LNCaP clone FGC (cell line): ENCODE data around the gene CCR2.

Experiments
- DNase-seq: peaks from one replicate; pipeline ENCODE4 v3.0.0-alpha.2; 2011; ENCODE audit warnings: low read depth
- H3K4me3 ChIP-seq: 2 replicates; pipeline ENCODE4 v1.5.1; 2011; ENCODE audit warnings: mild to moderate bottlenecking, low read depth, low read length, control low read depth
- CTCF ChIP-seq: IDR thresholded peaks from 2 replicates; pipeline ENCODE4 v1.5.1; 2012; ENCODE audit warnings: mild to moderate bottlenecking; ENCODE audit not compliant: control insufficient read depth, insufficient read depth; ENCODE audit errors: extremely low read depth

CCR2 gene

DNA sequence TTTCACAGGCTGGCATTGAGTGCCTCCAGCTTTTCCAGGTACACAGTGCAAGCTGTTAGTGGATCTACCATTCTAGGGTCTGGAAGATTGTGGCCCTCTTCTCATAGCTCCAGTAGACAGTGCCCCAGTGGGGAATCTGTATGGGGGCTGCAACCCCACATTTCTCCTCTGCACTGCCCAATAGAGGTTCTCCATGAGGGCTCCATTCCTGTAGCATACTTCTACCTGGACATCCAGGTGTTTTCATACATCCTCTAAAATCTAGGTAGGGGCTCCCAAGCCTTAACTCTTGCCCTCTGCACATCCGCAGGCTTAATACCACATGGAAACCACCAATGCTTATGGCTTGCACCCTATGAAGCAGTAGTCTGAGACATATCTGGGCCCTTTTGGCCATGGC is 15.1 kb upstream of the CCR2 start:
- DNase-seq: no peak
- H3K4me3 ChIP-seq: no peak overlapping the region
- TF ChIP-seq CTCF: no peak

GRCh38 chr3:46344476-46344875 is 9.4 kb upstream of the CCR2 start:
- TF ChIP-seq CTCF: no peak
- no peak for DNase-seq
- H3K4me3 ChIP-seq: no peak overlapping the region

GRCh38 chr3:46348823-46349482 is 5.0 kb upstream of the CCR2 start:
- no peak for DNase-seq
- TF ChIP-seq CTCF: no peak

DNA sequence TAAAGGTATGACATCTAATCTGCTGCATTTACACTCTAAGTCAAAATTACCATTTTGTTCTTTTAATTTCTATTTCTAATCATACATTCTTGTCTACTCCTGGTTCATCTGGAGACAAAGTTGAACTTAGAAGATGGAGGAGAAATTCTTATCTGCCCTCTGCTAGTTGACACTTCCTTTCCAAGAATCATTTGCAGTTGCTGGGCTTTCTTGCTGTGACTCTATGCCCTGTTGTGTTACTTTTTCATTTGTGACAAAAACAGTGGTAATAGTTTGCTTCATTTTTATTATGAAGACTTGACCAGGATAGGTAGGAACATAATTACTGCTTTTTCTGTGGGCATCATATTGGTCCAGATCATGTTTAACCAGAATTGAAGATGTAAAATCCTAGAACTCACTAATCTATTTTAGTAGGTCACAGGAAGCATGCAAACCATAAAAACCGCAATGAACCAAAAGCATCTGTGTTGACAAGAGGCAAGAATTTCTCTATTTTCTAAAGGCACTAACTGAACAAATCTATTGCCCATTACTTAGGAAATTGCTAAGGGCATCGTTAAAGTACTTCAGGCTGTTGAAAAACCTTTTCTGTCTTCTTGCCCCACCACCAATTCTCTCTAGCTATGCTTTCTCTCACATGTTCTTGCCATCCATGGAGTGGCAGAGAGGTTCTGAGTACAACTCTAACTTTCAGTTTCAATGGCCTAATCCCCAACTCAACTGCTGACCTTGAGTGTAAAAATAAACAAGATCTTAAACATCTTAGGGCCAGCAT is 4.2 kb upstream of the CCR2 start:
- TF ChIP-seq CTCF: no peak
- no peak overlapping the region for H3K4me3 ChIP-seq
- DNase-seq: no peak

More at GRCh38 chr3:46348823-46349482, 5.0 kb upstream of the CCR2 start:
- H3K4me3 ChIP-seq: no peak overlapping the region

DNA sequence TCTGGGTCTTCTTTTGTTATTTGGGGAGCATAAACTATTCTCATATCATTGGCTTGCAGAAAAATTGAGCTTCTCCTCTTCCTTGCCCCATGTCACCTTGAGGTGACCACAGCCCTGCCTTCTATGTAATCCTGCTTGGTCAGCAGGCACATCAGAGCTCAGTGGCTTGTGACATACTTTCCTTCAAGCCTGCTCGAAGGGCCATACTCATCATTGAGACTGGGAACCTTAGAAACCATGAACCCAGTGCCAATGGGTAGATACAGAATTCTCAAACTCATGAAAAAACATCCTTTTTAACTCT is 3.7 kb upstream of the CCR2 start:
- no peak overlapping the region for H3K4me3 ChIP-seq

DNA sequence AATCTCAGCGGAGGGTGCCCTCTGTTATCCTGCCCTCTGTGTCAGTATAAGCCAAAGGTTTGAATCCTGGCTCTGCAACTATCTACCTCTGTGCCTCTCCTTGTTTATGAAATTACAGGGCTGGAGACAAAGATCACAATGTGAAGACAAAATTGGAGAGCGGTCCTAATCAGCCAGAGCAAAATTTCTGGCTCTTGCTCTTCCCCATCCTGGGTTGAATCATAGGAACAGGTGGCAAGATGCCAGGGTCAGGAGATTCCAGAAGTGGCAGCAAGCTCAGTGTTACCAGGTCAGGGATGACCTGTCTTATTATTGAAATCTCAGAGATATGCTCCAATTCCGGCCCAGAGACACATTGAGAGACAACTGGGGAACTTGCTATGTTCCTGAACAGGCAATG is 2.3 kb upstream of the CCR2 start:
- DNase-seq: no peak
- no peak for TF ChIP-seq CTCF
- H3K4me3 ChIP-seq: no peak overlapping the region

More for the DNA sequence above, 3.7 kb upstream of the CCR2 start:
- no peak for DNase-seq
- TF ChIP-seq CTCF: no peak
